Peyer's patch (tissue), 4 donors: ENCODE measurements around the gene PTPN14.

Experiments used
- CTCF ChIP-seq, 6 experiments: fragments of 450-650 bp in 4 of 6; fragments of 200-600 bp in 2 of 6; sonication (generic) in 1 of 6; IDR thresholded peaks; one replicate each; pipeline ENCODE4 v1.5.1; 2017 to 2019; ENCODE audit warnings: antibody characterized with exemption in 6 of 6, mild to moderate bottlenecking in 3 of 6, moderate library complexity in 1 of 6
- POLR2A ChIP-seq, 2 donors: fragments of 450-650 bp; IDR thresholded peaks; one replicate each; pipeline ENCODE4 v1.5.1; 2017; ENCODE audit warnings: antibody characterized with exemption in 2 of 2, mild to moderate bottlenecking in 2 of 2, moderate library complexity in 2 of 2

- no peak for TF ChIP-seq POLR2A (IDR thresholded peaks at IDR 0.05)
- TF ChIP-seq CTCF (IDR thresholded peaks at IDR 0.05) = peak in 1 of 6 experiments; percentile 8
Observed at GRCh38 chr1:214590696-214591095, 39.3 kb upstream of the PTPN14 start.
